ENCODE measurements around the gene MAP4K4.
"Not testable (repeated sequence)": the region's sequence is repeated elsewhere in the genome, so short reads cannot be mapped to it uniquely, and the experiment has no call there.

Gene MAP4K4

DNA sequence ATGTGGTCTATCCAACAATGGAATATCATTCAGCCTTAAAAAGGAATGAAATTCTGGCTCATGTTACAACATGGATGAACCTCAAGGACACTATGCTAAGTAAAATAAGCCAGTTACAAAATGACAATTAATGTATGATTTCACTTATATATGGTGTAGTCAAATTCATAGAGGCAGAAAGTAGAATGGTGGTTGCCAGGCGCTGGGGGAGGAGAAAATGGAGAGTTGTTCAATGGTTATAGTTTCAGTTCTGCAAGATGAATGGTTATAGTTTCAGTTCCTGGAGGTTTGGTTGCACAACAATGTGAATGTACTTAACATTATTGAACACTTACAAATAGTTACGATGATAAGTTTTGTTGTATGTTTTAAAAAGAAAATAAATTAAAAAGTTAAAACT is 215.0 kb downstream of the MAP4K4 start:
- Histone ChIP-seq H3K4me3 (no peak overlapping the region), H3K27ac (peak overlapping the region in 1 of 21 experiments; percentile 49)

- peak overlapping the region in 5 of 21 experiments; percentile 8 to 70 (median 30) for H3K27ac ChIP-seq
- H3K4me3 ChIP-seq: no peak overlapping the region
These were observed 223.9 kb downstream of the MAP4K4 start for GRCh38 chr2:101921319-101921952.

DNA sequence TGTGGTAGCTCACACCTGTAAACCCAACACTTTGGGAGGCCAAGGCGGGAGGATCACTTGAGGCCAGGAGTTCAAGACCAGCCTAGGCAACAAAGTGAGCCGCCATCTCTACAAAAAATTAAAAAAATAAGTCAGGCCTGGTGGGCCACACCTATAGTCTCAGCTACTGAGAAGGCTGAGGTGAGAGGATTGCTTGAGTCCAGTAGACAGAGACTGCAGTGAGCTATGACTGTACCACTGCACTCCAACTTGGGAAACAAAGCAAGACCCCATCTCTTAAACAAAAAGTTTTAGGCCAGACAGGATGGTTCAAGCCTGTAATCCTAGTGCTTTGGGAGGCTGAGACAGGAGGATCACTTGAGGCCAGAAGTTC is 224.4 kb downstream of the MAP4K4 start:
- H3K27ac ChIP-seq: peak overlapping the region in 4 of 21 experiments; percentile 8 to 70 (median 43)
- H3K4me3 ChIP-seq: no peak overlapping the region

- H3K27ac ChIP-seq, H3K4me3 ChIP-seq: not testable (repeated sequence)
These were observed 226.8 kb downstream of the MAP4K4 start for GRCh38 chr2:101924311-101924710.

DNA sequence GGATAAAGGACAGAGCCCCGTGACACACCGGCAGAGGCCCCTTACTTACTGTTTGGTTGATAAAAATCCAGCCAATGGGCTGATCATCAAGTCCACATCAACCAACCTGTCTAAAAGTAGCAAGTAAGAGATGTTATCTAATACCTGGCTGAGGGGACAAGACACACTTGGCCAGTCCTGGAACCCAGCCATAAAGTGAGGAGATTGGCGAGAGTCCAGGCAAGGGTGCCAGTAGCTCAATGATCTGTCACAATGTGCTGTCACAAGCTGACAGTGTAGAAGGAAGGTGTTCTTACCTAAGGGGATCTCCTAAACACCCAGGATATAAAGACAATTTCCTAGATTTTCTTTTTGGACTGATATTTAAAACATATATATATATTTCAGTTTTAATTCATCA is 232.5 kb downstream of the MAP4K4 start:
- H3K4me3 ChIP-seq: no peak overlapping the region

DNA sequence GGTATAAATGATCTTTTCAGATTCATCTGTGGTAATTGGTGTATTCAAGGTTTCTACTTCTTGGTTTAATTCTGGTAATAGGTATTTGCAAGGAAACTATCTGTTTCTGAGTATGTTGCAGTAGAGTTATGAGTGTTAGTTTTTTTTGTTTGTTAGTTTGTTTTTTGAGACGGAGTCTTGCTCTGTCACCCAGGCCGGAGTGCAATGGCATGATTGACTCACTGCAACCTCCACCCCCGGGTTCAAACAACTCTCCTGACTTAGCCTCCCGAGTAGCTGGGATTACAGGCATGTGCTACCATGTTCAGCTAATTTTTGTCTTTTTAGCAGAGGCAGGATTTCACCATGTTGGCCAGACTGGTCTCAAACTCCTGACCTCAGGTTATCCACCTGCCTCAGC is 233.3 kb downstream of the MAP4K4 start:
- Histone ChIP-seq H3K27ac (no peak overlapping the region), H3K4me3 (no peak overlapping the region)

More for the DNA sequence above, 232.5 kb downstream of the MAP4K4 start:
- no peak overlapping the region for H3K27ac ChIP-seq

- H3K27ac ChIP-seq: no peak overlapping the region
- H3K4me3 ChIP-seq: no peak overlapping the region
These were observed 233.9 kb downstream of the MAP4K4 start for GRCh38 chr2:101931402-101931801.

DNA sequence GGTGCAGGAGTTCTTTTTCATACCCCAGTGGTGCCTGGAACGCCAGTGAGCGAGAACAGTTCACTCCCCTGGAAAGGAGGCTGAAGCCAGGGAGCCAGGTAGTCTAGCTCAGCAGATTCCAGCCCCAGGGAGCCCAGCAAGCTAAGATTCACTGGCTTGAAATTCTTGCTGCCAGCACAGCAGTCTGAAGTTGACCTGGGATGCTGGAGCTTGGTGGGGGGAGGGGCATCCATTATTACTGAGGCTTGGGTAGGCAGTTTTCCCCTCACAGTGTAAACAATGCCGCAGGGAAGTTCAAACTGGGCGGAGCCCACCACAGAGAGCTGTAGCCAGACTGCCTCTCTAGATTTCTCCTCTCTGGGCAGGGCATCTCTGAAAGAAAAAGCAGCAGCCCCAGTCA is 238.3 kb downstream of the MAP4K4 start:
- not testable (repeated sequence) for H3K27ac ChIP-seq, H3K4me3 ChIP-seq

DNA sequence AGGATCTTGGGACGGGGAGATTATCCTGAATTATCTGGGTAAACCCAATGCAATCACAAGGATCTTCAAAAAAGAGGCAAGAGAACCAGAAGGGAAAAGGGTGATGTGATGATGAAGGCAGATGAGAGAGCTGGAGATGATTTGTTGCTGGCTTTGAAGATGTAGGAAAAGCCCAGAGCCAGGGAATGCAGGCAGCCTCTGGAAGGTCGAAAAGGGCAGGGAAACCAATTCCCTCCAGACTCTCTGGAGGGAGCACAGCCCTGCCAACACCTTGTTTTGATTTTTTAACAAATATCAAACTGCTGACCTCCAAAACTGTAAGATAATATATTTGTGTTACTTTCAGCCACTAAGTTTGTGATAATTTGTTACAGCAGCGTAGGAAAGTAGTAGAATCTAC is 245.3 kb downstream of the MAP4K4 start:
- no peak overlapping the region for H3K4me3 ChIP-seq
- H3K27ac ChIP-seq: no peak overlapping the region
